ENCODE results near the gene HOXB1. TPM values are rescaled to one million over a fixed set of nuclear protein-coding genes. Genes with fewer than 3 reads are reported as not detected.
"Not testable (repeated sequence)": the region's sequence is repeated elsewhere in the genome, so short reads cannot be mapped to it uniquely, and the experiment has no call there.

The HOXB1 gene
- total RNA-seq, 2 experiments from 2014 or later = not detected

- peaks cover 48% of the 10 kb centered on the region for H3K4me1 Mint-ChIP-seq
- H3K9me3 Mint-ChIP-seq = peaks cover 5% of the 10 kb centered on the region
- DNase-seq = no peak
- POLR2A ChIA-PET = no interaction called here
- H3K36me3 Mint-ChIP-seq (ENCODE audit: low read depth) = peaks cover 8% of the 10 kb centered on the region
- H3K27me3 Mint-ChIP-seq = peaks cover 68% of the 10 kb centered on the region
- no peak overlapping the region for H3K27ac Mint-ChIP-seq
- no peak overlapping the region for H3K4me3 Mint-ChIP-seq
- CTCF ChIA-PET = interaction anchor here (0.7 to 2.2 kb wide), 7 partner anchors 10 to 161 kb away, joined by 3 to 4 read pairs (median 3); no protein-coding TSS in a partner anchor
These were observed 17.7 kb downstream of the HOXB1 start for GRCh38 chr17:48513097-48513496.

DNA sequence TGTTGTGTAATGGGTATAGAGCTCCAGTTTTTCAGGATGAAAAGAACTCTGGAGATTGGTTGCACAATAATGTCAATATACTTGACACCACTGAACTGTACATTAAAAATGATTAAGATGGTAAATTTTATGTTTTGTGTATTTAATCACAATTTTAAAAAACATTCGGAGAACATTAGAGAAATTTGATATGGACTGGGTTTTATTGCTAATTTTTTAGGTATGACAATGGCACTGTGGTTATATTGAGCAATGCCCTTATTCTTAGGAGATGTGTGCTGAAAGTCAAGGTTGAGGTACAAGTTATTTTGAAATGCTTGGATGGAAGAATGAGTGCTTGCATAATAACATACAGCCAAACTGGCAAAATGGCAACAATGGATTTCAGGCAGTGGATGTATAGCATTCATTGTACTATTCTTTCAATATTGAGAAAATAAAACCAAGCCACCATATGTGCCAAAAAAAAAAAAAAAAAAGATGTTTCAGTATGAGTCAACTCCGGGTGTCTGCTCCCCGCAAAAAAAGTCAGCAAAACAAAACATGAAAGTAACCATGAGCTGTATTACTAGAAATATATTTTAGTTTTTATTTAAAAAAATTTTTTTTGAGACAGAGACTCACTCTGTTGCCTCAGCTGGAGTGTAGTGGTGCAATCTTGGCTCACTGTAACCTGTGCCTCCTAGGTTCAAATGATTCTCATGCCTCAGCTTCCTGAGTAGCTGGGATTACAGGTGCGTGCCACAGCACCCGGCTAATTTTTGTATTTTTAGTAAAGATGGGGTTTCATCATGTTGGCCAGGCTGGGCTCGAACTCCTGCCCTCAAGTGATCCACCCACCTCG, 19.8 kb downstream of the HOXB1 start:
- DNase-seq = peak; percentile 67
- Mint-ChIP-seq H3K36me3 (ENCODE audit: low read depth) (peaks cover 8% of the 10 kb centered on the region), H3K27ac (peak overlapping the region; percentile 88), H3K27me3 (peaks cover 52% of the 10 kb centered on the region), H3K9me3 (peaks cover 2% of the 10 kb centered on the region), H3K4me1 (peaks cover 61% of the 10 kb centered on the region), H3K4me3 (peak overlapping the region; percentile 39)
- POLR2A ChIA-PET = interaction anchor here (0.7 kb wide), 1 partner anchor 206 kb away, joined by 3 read pairs; no protein-coding TSS in a partner anchor
- CTCF ChIA-PET = interaction anchor here (0.6 to 1.1 kb wide), 5 partner anchors 10 to 203 kb away, joined by 3 to 5 read pairs (median 3); no protein-coding TSS in a partner anchor

GRCh38 chr17:48510381-48510760, 20.4 kb downstream of the HOXB1 start:
- Mint-ChIP-seq H3K9me3 (peaks cover 2% of the 10 kb centered on the region), H3K4me1 (peaks cover 67% of the 10 kb centered on the region), H3K36me3 (ENCODE audit: low read depth) (peaks cover 8% of the 10 kb centered on the region), H3K27ac (no peak overlapping the region), H3K27me3 (peaks cover 48% of the 10 kb centered on the region), H3K4me3 (no peak overlapping the region)
- DNase-seq = no peak
- ChIA-PET POLR2A (interaction anchor here (0.7 kb wide), 1 partner anchor 205 kb away, joined by 3 read pairs; no protein-coding TSS in a partner anchor), CTCF (interaction anchor here (0.9 to 1.1 kb wide), 2 partner anchors 18 to 202 kb away, joined by 3 to 4 read pairs; no protein-coding TSS in a partner anchor)

- POLR2A ChIA-PET; H3K4me3 Mint-ChIP-seq; DNase-seq; H3K9me3 Mint-ChIP-seq; H3K36me3 Mint-ChIP-seq (ENCODE audit: low read depth); H3K27ac Mint-ChIP-seq; CTCF ChIA-PET: not testable (repeated sequence)
- peaks cover 71% of the 10 kb centered on the region for H3K4me1 Mint-ChIP-seq
- H3K27me3 Mint-ChIP-seq = peaks cover 42% of the 10 kb centered on the region
These were observed 21.1 kb downstream of the HOXB1 start for GRCh38 chr17:48509708-48510107.

DNA sequence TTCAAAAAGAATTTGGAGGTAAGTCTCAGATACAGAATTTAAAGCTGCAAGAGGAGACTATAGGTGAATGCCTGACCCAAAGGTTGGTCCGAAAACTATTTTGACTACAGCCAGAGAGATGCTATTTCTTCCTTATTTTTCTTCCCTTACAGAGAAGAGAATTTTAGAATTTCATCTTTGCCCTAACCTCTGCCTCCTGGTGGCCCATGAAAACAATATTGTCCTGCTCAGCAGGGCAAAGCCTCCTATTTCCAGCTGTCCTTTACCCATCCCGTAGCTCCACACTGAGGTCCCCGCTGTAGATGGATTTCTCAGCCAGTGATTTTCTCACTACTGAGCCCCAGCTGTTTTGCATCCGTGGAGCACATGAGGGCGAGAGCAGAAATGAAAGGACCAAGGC, 24.6 kb downstream of the HOXB1 start:
- no peak overlapping the region for H3K27ac Mint-ChIP-seq

GRCh38 chr17:48505788-48506187, 25.0 kb downstream of the HOXB1 start:
- Mint-ChIP-seq H3K27me3 (peaks cover 36% of the 10 kb centered on the region), H3K4me3 (no peak overlapping the region), H3K4me1 (peaks cover 41% of the 10 kb centered on the region), H3K36me3 (ENCODE audit: low read depth) (peaks cover 3% of the 10 kb centered on the region), H3K27ac (peak overlapping the region; percentile 58), H3K9me3 (peaks cover 2% of the 10 kb centered on the region)
- ChIA-PET POLR2A (no interaction called here), CTCF (interaction anchor here (0.6 to 1.7 kb wide), 7 partner anchors 13 to 261 kb away, joined by 3 to 6 read pairs (median 4); no protein-coding TSS in a partner anchor)
- peak; percentile 72 for DNase-seq

More for the DNA sequence above, 24.6 kb downstream of the HOXB1 start:
- POLR2A ChIA-PET = no interaction called here
- peaks cover 4% of the 10 kb centered on the region for H3K36me3 Mint-ChIP-seq (ENCODE audit: low read depth)
- H3K4me1 Mint-ChIP-seq = peaks cover 45% of the 10 kb centered on the region
- H3K9me3 Mint-ChIP-seq = peaks cover 2% of the 10 kb centered on the region
- no peak for DNase-seq
- CTCF ChIA-PET = interaction anchor here (0.6 to 1.7 kb wide), 7 partner anchors 13 to 261 kb away, joined by 3 to 6 read pairs (median 4); no protein-coding TSS in a partner anchor
- H3K4me3 Mint-ChIP-seq = no peak overlapping the region
- peaks cover 33% of the 10 kb centered on the region for H3K27me3 Mint-ChIP-seq

DNA sequence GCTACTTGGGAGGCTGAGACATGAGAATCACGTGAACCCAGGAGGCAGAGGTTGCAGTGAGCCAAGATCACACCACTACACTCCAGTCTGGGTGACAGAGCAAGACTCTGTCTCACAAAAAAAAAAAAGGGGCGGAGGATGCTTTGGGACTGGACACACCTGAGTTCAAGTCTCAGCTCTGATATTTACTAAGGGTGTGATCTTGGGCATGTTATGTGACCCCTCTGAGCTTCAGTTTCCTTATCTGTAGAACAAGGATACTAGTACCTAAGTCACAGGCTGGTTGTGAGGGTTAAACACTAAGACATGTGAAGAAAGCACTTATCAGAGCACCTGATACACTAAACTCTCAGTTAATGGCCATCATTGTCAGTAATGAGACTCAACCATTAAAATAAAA, 25.9 kb downstream of the HOXB1 start:
- Mint-ChIP-seq H3K4me3 (no peak overlapping the region), H3K9me3 (peaks cover 2% of the 10 kb centered on the region), H3K27me3 (peaks cover 41% of the 10 kb centered on the region), H3K27ac (no peak overlapping the region), H3K36me3 (ENCODE audit: low read depth) (peaks cover 3% of the 10 kb centered on the region), H3K4me1 (peaks cover 34% of the 10 kb centered on the region)
- DNase-seq = no peak
- ChIA-PET POLR2A (no interaction called here), CTCF (interaction anchor here (1.2 to 1.7 kb wide), 3 partner anchors 12 to 19 kb away, joined by 3 to 6 read pairs (median 5); no protein-coding TSS in a partner anchor)

- H3K27ac Mint-ChIP-seq = no peak overlapping the region
- ChIA-PET CTCF (interaction anchor here (0.5 to 1.2 kb wide), 5 partner anchors 16 to 100 kb away, joined by 3 read pairs; no protein-coding TSS in a partner anchor), POLR2A (no interaction called here)
- H3K4me1 Mint-ChIP-seq = peaks cover 32% of the 10 kb centered on the region
- H3K27me3 Mint-ChIP-seq = peaks cover 43% of the 10 kb centered on the region
- DNase-seq = no peak
- no peaks in the 10 kb centered on the region for H3K36me3 Mint-ChIP-seq (ENCODE audit: low read depth)
- H3K9me3 Mint-ChIP-seq = no peaks in the 10 kb centered on the region
- H3K4me3 Mint-ChIP-seq = no peak overlapping the region
These were observed 27.1 kb downstream of the HOXB1 start for GRCh38 chr17:48503747-48504146.

- Mint-ChIP-seq H3K27ac (no peak overlapping the region), H3K36me3 (ENCODE audit: low read depth) (no peaks in the 10 kb centered on the region), H3K9me3 (no peaks in the 10 kb centered on the region), H3K4me1 (peaks cover 29% of the 10 kb centered on the region), H3K27me3 (peaks cover 47% of the 10 kb centered on the region), H3K4me3 (no peak overlapping the region)
- DNase-seq = no peak
- ChIA-PET CTCF (interaction anchor here (0.6 to 1.0 kb wide), 2 partner anchors 11 to 99 kb away, joined by 3 read pairs; no protein-coding TSS in a partner anchor), POLR2A (no interaction called here)
These were observed 27.9 kb downstream of the HOXB1 start for GRCh38 chr17:48502901-48503300.

DNA sequence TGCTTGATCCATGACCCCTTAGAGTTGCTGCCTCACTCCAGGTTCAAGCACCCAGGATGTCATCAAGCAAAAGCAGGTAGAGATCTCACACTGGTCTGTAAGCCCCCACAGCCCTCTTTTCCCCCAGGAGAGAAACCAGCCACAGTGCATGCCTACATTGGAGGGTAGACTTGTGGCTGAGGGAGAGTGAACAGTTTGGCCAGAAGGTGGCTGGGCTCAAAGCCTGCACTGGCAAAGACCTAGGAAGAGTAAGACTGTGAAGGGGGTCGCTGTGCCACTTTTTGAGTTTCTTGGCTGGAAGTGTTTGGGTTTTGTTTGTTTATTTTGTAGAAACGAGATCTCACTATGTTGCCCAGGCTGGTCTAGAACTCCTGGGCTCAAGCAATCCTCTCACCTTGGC, 28.5 kb downstream of the HOXB1 start:
- ChIA-PET CTCF (interaction anchor here (1.0 to 1.7 kb wide), 3 partner anchors 10 to 21 kb away, joined by 3 to 6 read pairs (median 3); no protein-coding TSS in a partner anchor), POLR2A (no interaction called here)
- H3K36me3 Mint-ChIP-seq (ENCODE audit: low read depth) = no peaks in the 10 kb centered on the region
- H3K27me3 Mint-ChIP-seq = peaks cover 50% of the 10 kb centered on the region
- H3K9me3 Mint-ChIP-seq = no peaks in the 10 kb centered on the region
- H3K4me1 Mint-ChIP-seq = peaks cover 26% of the 10 kb centered on the region
- H3K27ac Mint-ChIP-seq = no peak overlapping the region
- no peak overlapping the region for H3K4me3 Mint-ChIP-seq
- DNase-seq = no peak

DNA sequence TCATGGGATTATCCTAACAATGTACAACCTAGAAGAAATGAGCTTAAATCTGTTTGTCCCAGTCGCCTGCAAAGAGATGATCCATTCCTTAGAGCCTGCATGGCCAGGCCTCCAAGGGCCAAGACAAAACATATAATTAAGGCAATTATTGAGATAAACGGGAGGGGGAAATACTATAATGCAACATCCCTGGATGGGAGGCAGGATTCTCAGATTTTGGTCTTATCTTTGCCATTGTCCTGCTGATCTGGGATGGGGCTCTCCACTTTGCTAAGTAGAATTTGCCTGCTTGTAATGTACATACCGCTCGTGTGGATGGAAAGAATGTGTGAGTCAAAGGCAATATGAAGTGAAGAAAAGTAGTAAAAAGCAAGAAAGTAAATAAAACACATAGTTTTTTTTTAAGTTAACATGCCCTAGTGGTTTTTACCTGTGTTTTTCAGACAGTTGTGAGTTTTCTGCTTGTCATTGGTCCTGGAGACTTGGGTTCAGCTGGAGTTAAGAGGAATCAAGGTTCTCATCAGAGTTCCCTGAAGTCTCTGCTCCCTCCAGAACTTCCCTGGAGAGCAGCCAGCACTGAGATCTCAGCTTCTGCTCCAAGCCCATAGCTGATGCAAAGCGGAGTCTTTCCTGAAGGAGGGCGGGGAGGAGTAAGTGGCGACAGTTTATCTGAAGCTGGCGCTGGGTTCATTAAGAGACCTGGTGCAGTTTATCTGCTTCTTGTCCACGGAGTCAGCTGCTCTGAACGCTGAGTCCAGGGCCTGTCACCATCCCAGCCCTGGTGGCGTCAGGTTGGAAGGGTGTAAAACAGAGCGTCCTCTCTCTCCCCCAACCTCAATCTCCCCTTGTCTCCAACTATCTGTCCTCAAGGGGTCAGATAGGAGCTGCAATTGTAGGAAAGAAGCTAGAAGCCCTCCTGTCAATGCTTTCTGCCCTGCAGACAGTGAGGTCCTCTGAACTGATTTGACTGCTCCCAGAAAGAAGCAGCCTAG, 30.1 kb downstream of the HOXB1 start:
- Mint-ChIP-seq H3K27me3 (peaks cover 56% of the 10 kb centered on the region), H3K4me1 (peaks cover 11% of the 10 kb centered on the region), H3K36me3 (ENCODE audit: low read depth) (no peaks in the 10 kb centered on the region), H3K27ac (no peak overlapping the region), H3K9me3 (no peaks in the 10 kb centered on the region), H3K4me3 (no peak overlapping the region)
- DNase-seq = no peak
- CTCF ChIA-PET = interaction anchor here (1.0 to 1.7 kb wide), 3 partner anchors 8 to 24 kb away, joined by 3 to 6 read pairs (median 4); no protein-coding TSS in a partner anchor
- POLR2A ChIA-PET = no interaction called here

DNA sequence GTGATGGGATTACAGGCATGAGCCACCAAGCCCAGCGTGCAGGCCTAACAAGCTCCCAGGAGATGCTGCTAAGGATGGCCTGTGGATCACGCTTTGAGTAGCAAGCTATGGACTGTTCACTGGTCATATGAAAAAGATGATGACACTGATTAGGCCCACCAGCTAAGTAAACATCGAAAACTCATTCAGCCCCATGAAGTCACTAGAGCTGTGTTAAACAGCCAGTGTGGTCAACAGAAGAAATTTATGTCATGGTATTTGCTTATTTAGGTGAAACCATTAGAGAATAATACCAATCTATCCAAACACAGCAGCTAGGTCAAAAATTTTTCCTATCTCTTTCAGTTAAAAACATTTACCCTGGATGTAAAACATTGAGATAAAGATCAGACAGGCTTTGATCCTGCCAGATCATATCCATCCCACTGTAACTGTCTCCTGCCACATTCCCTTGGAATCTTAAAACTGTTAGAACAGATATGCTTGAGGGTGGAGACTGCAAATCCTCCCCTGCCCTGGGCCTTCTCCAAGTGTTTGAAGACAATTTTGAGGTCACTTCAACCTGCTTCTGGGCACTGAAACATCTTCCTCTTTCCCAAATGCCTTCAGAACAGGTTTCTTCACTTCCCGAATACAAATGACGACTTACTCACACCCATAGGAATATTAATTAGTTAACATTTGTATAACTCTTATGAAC, 30.9 kb downstream of the HOXB1 start:
- peaks cover 64% of the 10 kb centered on the region for H3K27me3 Mint-ChIP-seq
- no peak overlapping the region for H3K4me3 Mint-ChIP-seq
- CTCF ChIA-PET = no interaction called here
- POLR2A ChIA-PET = interaction anchor here (0.6 kb wide), 1 partner anchor 34 kb away, joined by 6 read pairs; no protein-coding TSS in a partner anchor
- H3K36me3 Mint-ChIP-seq (ENCODE audit: low read depth) = no peaks in the 10 kb centered on the region
- peaks cover 4% of the 10 kb centered on the region for H3K4me1 Mint-ChIP-seq
- H3K9me3 Mint-ChIP-seq = no peaks in the 10 kb centered on the region
- no peak overlapping the region for H3K27ac Mint-ChIP-seq
- DNase-seq = no peak
